Measurements from ENCODE around the gene XRCC3. TPM values are rescaled to one million over a fixed set of nuclear protein-coding genes. Genes with fewer than 3 reads are reported as not detected.

The XRCC3 gene
- total and polyA plus RNA-seq, 2 experiments from 2014 or later: 7.7 to 9.1 TPM

DNA sequence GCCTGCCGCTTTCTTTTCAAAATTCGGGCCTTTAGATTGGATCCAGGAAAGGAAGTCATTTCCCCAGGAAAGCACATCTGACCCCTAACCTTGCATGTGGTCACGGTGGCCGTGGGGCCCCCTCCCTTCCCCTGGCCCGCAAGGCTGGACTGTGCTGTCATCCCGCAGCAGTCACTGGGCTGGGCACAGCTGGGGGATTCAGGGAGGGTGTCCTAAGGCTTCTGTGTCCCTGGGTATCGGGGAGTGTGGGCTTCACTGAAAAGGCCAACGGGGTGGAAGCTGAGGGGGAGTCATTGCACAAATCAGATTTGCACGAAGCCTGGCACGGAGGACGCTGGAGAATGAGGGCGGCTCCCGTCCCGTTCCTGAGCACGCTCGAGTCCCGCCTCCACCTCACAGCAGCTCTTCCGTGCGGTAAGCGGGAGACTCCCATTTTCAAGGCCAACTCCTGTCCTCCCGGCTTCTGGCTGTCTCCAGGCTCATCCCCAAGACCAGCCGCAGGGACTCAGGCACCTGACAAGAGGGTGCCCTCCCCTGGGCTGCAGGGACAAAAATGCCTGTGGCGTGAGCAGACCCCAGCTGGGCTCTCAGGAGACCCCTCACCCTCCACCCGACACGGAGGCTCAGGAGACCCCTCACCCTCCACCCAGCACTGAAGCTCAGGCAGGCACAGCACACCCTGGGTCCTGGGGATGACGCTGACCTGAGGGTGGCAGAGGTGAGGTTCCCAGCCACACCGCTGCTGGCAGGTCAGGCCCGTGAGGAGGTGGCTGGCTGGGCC is 9.6 kb downstream of the XRCC3 start:
- H3K27ac ChIP-seq: no peak overlapping the region
- no peaks in the 10 kb centered on the region for H3K4me1 ChIP-seq (ENCODE audit: insufficient read depth)
- H3K9me2 ChIP-seq (replicated peaks; ENCODE audit: insufficient read depth): no peaks in the 10 kb centered on the region
- H3K27me3 ChIP-seq: no peaks in the 10 kb centered on the region
- no peaks in the 10 kb centered on the region for H4K20me1 ChIP-seq (ENCODE audit: insufficient read depth, poor library complexity, severe bottlenecking)
- DNase-seq (ENCODE audit: low spot score): no peak
- no peak overlapping the region for H3K4me3 ChIP-seq
- TF ChIP-seq EZH2 (IDR thresholded peaks at IDR 0.05; ENCODE audit: borderline replicate concordance) (no peak), EZH2phosphoT487 (IDR thresholded peaks at IDR 0.05; ENCODE audit: low read depth, severe bottlenecking, unreplicated experiment) (no peak)
- TF ChIP-seq, protein P1, sequence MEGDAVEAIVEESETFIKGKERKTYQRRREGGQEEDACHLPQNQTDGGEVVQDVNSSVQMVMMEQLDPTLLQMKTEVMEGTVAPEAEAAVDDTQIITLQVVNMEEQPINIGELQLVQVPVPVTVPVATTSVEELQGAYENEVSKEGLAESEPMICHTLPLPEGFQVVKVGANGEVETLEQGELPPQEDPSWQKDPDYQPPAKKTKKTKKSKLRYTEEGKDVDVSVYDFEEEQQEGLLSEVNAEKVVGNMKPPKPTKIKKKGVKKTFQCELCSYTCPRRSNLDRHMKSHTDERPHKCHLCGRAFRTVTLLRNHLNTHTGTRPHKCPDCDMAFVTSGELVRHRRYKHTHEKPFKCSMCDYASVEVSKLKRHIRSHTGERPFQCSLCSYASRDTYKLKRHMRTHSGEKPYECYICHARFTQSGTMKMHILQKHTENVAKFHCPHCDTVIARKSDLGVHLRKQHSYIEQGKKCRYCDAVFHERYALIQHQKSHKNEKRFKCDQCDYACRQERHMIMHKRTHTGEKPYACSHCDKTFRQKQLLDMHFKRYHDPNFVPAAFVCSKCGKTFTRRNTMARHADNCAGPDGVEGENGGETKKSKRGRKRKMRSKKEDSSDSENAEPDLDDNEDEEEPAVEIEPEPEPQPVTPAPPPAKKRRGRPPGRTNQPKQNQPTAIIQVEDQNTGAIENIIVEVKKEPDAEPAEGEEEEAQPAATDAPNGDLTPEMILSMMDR (IDR thresholded peaks at IDR 0.05; ENCODE audit: poor library complexity): no peak
- no peaks in the 10 kb centered on the region for H3K79me2 ChIP-seq
- H3K4me2 ChIP-seq: no peak overlapping the region
- H3K9me3 ChIP-seq (ENCODE audit: low read depth): no peaks in the 10 kb centered on the region
- 89% methylated on average over 28 of the region's 28 CpGs for WGBS (ENCODE audit: low lambda C conversion rate, missing lambda C conversion rate)
- H2AFZ ChIP-seq: no peak overlapping the region
- H3K36me3 ChIP-seq (replicated peaks; ENCODE audit: insufficient read depth, low read depth): no peaks in the 10 kb centered on the region

DNA sequence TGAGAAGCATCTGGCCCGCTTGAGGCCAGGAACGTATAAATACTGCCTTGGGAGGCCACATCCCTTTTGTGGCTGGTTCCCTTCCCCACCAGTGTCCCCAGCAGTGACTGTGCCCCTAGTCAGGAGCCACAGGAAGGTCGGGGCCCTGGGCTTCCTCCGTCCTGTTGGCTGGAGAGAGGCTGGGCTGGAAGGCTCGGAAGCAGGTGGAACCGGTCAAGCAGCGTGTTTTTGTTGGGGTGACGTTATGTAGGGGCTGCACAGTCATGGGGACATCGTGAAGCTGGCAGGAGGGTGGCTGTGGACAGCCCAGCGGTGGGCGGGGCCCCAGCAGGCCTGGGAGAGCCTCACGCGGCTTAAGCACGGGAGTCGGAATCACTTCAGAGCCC is 10.1 kb downstream of the XRCC3 start:
- Histone ChIP-seq H3K9me3 (ENCODE audit: low read depth) (no peaks in the 10 kb centered on the region), H2AFZ (no peak overlapping the region), H3K4me1 (ENCODE audit: insufficient read depth) (no peaks in the 10 kb centered on the region), H3K9me2 (replicated peaks; ENCODE audit: insufficient read depth) (no peaks in the 10 kb centered on the region), H3K4me3 (no peak overlapping the region), H3K4me2 (no peak overlapping the region), H3K79me2 (no peaks in the 10 kb centered on the region), H4K20me1 (ENCODE audit: insufficient read depth, poor library complexity, severe bottlenecking) (no peaks in the 10 kb centered on the region), H3K27ac (no peak overlapping the region), H3K27me3 (no peaks in the 10 kb centered on the region), H3K36me3 (replicated peaks; ENCODE audit: insufficient read depth, low read depth) (no peaks in the 10 kb centered on the region)
- no peak for DNase-seq (ENCODE audit: low spot score)
- TF ChIP-seq, protein P1 (IDR thresholded peaks at IDR 0.05; ENCODE audit: poor library complexity): no peak
- no peak for TF ChIP-seq EZH2 (IDR thresholded peaks at IDR 0.05; ENCODE audit: borderline replicate concordance)
- no peak for TF ChIP-seq EZH2phosphoT487 (IDR thresholded peaks at IDR 0.05; ENCODE audit: low read depth, severe bottlenecking, unreplicated experiment)
- WGBS (ENCODE audit: low lambda C conversion rate, missing lambda C conversion rate): 90% methylated on average over 15 of the region's 15 CpGs

DNA sequence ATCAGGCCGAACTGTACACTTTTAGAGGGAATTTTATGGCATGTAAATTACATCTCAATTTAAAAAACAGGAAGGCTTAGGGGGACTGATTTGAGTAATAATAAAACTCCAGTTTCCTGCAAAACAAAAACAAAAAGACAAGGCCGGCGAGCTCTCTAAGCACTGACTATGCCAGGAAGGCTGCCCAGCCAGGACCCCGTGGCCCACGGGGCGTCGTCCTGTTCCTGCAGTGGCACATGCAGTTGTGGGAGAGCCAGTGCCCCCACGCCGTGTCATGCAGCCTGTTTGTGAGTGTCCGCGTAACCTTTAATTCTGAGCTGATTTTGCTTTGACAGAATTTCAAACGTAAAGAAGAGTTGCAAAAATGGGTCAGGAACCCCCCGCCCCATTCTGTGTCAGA is 10.5 kb downstream of the XRCC3 start:
- H3K4me1 ChIP-seq (ENCODE audit: insufficient read depth): no peaks in the 10 kb centered on the region
- TF ChIP-seq, protein P1 (IDR thresholded peaks at IDR 0.05; ENCODE audit: poor library complexity): no peak
- TF ChIP-seq EZH2phosphoT487 (IDR thresholded peaks at IDR 0.05; ENCODE audit: low read depth, severe bottlenecking, unreplicated experiment) (no peak), EZH2 (IDR thresholded peaks at IDR 0.05; ENCODE audit: borderline replicate concordance) (no peak)
- DNase-seq (ENCODE audit: low spot score): no peak
- no peaks in the 10 kb centered on the region for H3K9me2 ChIP-seq (replicated peaks; ENCODE audit: insufficient read depth)
- no peaks in the 10 kb centered on the region for H4K20me1 ChIP-seq (ENCODE audit: insufficient read depth, poor library complexity, severe bottlenecking)
- no peak overlapping the region for H3K4me2 ChIP-seq
- 91% methylated on average over 13 of the region's 13 CpGs for WGBS (ENCODE audit: low lambda C conversion rate, missing lambda C conversion rate)
- no peak overlapping the region for H2AFZ ChIP-seq
- H3K27me3 ChIP-seq: no peaks in the 10 kb centered on the region
- no peaks in the 10 kb centered on the region for H3K9me3 ChIP-seq (ENCODE audit: low read depth)
- no peak overlapping the region for H3K4me3 ChIP-seq
- H3K36me3 ChIP-seq (replicated peaks; ENCODE audit: insufficient read depth, low read depth): no peaks in the 10 kb centered on the region
- H3K27ac ChIP-seq: no peak overlapping the region
- no peaks in the 10 kb centered on the region for H3K79me2 ChIP-seq
